ENCODE data around the gene ITGA11. TPM values are rescaled to one million over a fixed set of nuclear protein-coding genes. Genes with fewer than 3 reads are reported as not detected.

Gene ITGA11
- total and polyA plus RNA-seq, 2 of the 4 experiments (the other 2 are of a cell fraction), result 4.1 to 6.6 TPM

GRCh38 chr15:68407886-68408881 is 23.8 kb downstream of the ITGA11 start:
- Histone ChIP-seq H3K79me1 (ENCODE audit: low read depth in 1 of 2, low read length in 2 of 2) (peaks cover 0 to 26% of the 10 kb centered on the region in 2 experiments; a peak in 2 of 4 replicates), H4K8ac (ENCODE audit: low read depth in 2 of 2, low read length in 2 of 2) (no peak overlapping the region), H2BK20ac (ENCODE audit: low read depth, low read length) (no peak overlapping the region), H4K20me1 (ENCODE audit: insufficient read depth, low read length) (peaks cover 28% of the 10 kb centered on the region; the same call in 1 of the 2 replicates), H3K9me1 (ENCODE audit: insufficient read depth, low read length) (peaks cover 21% of the 10 kb centered on the region), H2BK120ac (ENCODE audit: low read depth, low read length) (no peak overlapping the region), H4K5ac (ENCODE audit: low read depth, low read length) (no peak overlapping the region), H2BK5ac (ENCODE audit: low read depth, low read length, poor library complexity, severe bottlenecking) (no peak overlapping the region), H3K56ac (ENCODE audit: extremely low read depth, insufficient read depth, low read length) (no peak overlapping the region), H3K18ac (ENCODE audit: low read depth, low read length) (no peak overlapping the region), H3K9ac (ENCODE audit: low read depth, low read length) (no peak overlapping the region), H3K4me2 (ENCODE audit: low read depth, low read length) (no peak overlapping the region), H3K27me3 (ENCODE audit: control insufficient read depth, insufficient read depth, low read length) (peaks cover 8% of the 10 kb centered on the region; the same call in 1 of the 2 replicates), H4K91ac (ENCODE audit: insufficient read depth, low read depth, low read length) (no peak overlapping the region), H2AK5ac (ENCODE audit: low read depth, low read length) (no peak overlapping the region), H3K27ac (ENCODE audit: insufficient read depth, low read length) (no peak overlapping the region), H3K9me3 (ENCODE audit: control insufficient read depth, insufficient read depth, low read length) (no peaks in the 10 kb centered on the region; the same call in 1 of the 2 replicates), H3K4me3 (ENCODE audit: insufficient read depth, low read depth, low read length) (no peak overlapping the region), H3K23ac (ENCODE audit: low read depth, low read length) (no peak overlapping the region), H3K36me3 (ENCODE audit: control insufficient read depth, insufficient read depth, low read length) (no peaks in the 10 kb centered on the region), H3K14ac (replicated peaks; ENCODE audit: low read depth, low read length) (no peak overlapping the region), H2AFZ (replicated peaks; ENCODE audit: low read length, poor library complexity) (no peak overlapping the region), H2AK9ac (replicated peaks; ENCODE audit: low read depth, low read length, poor library complexity) (no peak overlapping the region), H3K4ac (ENCODE audit: low read depth, low read length) (no peak overlapping the region), H2BK15ac (ENCODE audit: low read depth, low read length) (no peak overlapping the region), H3K4me1 (ENCODE audit: control insufficient read depth, insufficient read depth, low read length) (no peaks in the 10 kb centered on the region)
- no TSS peak for BruUV-seq (replicated peaks)
- ChIA-PET POLR2A (ENCODE audit: unreplicated experiment) (no interaction called here), CTCF (no interaction called here)
- in situ Hi-C loops (cut with MboI; ENCODE audit: low sequenced_read_pairs), result no loop called here
- 83% methylated on average over 4 of the region's 9 CpGs; no CpG with 5 or more reads in 1 of the 2 experiments for WGBS, 2 experiments (ENCODE audit: extremely low coverage in 2 of 2, insufficient read length in 1 of 2)
- no peak for ATAC-seq (ENCODE audit: low read depth)
- dilution Hi-C loops (cut with HindIII; ENCODE audit: low sequenced_read_pairs, unreplicated experiment), result no loop called here
- no peak for DNase-seq
- intact Hi-C loops (cut with micrococcal nuclease), result no loop called here
- no peak for TF ChIP-seq RFX5 (IDR thresholded peaks at IDR 0.05; ENCODE audit: low read depth, low read length)
- TF ChIP-seq MAZ (IDR thresholded peaks at IDR 0.05; ENCODE audit: borderline replicate concordance, low read depth, low read length), result no peak
- TF ChIP-seq RCOR1 (IDR thresholded peaks at IDR 0.05; ENCODE audit: insufficient replicate concordance, low read length), result no peak
- TF ChIP-seq, protein P1, sequence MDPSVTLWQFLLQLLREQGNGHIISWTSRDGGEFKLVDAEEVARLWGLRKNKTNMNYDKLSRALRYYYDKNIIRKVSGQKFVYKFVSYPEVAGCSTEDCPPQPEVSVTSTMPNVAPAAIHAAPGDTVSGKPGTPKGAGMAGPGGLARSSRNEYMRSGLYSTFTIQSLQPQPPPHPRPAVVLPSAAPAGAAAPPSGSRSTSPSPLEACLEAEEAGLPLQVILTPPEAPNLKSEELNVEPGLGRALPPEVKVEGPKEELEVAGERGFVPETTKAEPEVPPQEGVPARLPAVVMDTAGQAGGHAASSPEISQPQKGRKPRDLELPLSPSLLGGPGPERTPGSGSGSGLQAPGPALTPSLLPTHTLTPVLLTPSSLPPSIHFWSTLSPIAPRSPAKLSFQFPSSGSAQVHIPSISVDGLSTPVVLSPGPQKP (IDR thresholded peaks at IDR 0.05; ENCODE audit: borderline replicate concordance, low read depth, low read length), result no peak
- no peak for TF ChIP-seq POLR2A (IDR thresholded peaks at IDR 0.05; ENCODE audit: low read depth, low read length)
- no peak for TF ChIP-seq FOS (IDR thresholded peaks at IDR 0.05; ENCODE audit: low read depth, low read length)
- no peak for TF ChIP-seq RAD21 (IDR thresholded peaks at IDR 0.05; ENCODE audit: low read length)
- no peak for TF ChIP-seq MXI1 (IDR thresholded peaks at IDR 0.05; ENCODE audit: borderline replicate concordance, low read depth, low read length)
- no peak for TF ChIP-seq MAFK (IDR thresholded peaks at IDR 0.05; ENCODE audit: low read depth, low read length)
- TF ChIP-seq USF2 (IDR thresholded peaks at IDR 0.05; ENCODE audit: low read depth, low read length), result no peak
- no peak for TF ChIP-seq CEBPB (IDR thresholded peaks at IDR 0.05; ENCODE audit: low read depth, low read length)
- TF ChIP-seq, protein P2, sequence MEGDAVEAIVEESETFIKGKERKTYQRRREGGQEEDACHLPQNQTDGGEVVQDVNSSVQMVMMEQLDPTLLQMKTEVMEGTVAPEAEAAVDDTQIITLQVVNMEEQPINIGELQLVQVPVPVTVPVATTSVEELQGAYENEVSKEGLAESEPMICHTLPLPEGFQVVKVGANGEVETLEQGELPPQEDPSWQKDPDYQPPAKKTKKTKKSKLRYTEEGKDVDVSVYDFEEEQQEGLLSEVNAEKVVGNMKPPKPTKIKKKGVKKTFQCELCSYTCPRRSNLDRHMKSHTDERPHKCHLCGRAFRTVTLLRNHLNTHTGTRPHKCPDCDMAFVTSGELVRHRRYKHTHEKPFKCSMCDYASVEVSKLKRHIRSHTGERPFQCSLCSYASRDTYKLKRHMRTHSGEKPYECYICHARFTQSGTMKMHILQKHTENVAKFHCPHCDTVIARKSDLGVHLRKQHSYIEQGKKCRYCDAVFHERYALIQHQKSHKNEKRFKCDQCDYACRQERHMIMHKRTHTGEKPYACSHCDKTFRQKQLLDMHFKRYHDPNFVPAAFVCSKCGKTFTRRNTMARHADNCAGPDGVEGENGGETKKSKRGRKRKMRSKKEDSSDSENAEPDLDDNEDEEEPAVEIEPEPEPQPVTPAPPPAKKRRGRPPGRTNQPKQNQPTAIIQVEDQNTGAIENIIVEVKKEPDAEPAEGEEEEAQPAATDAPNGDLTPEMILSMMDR (conservative IDR thresholded peaks at IDR 0.05; ENCODE audit: low read depth, low read length), result no peak
- TF ChIP-seq CHD1 (IDR thresholded peaks at IDR 0.05; ENCODE audit: low read depth, low read length), result no peak
- TF ChIP-seq NFE2L2 (IDR thresholded peaks at IDR 0.05; ENCODE audit: low read depth, low read length), result no peak

Measured in IMR-90 (cell line).